Esophagus squamous epithelium (tissue), 5 donors: ENCODE measurements around the gene CEBPE. TPM values are rescaled to one million over a fixed set of nuclear protein-coding genes. Genes with fewer than 3 reads are reported as not detected.

Experiments
- DNase-seq: peaks from one replicate; lab custom pipeline; 2025; lab: John Stamatoyannopoulos, UW
- H3K27ac ChIP-seq, 4 donors: fragments of 200-600 bp; sonication (generic); one replicate each; pipeline ENCODE4 v1.5.1; 2016 to 2019; ENCODE audit warnings: mild to moderate bottlenecking in 1 of 4
- H3K27me3 ChIP-seq, 4 donors: fragments of 200-600 bp; sonication (generic); 1 replicate in 3 of 4; 2 replicates in 1 of 4; pipeline versions ENCODE4 v1.5.1 to v1.6.0; 2017 to 2021; ENCODE audit warnings: antibody characterized with exemption in 1 of 4
- H3K36me3 ChIP-seq, 3 donors: fragments of 200-600 bp; sonication (generic); one replicate each; pipeline ENCODE4 v1.5.1; 2016 to 2019
- H3K4me1 ChIP-seq, 3 donors: fragments of 200-600 bp; sonication (generic); one replicate each; pipeline ENCODE4 v1.5.1; 2017 to 2019
- H3K4me3 ChIP-seq, 4 donors: fragments of 200-600 bp; sonication (generic); 1 replicate in 3 of 4; 2 replicates in 1 of 4; pipeline ENCODE4 v1.5.1; 2016 to 2019; ENCODE audit warnings: mild to moderate bottlenecking in 2 of 4, moderate library complexity in 1 of 4
- H3K9me3 ChIP-seq, 3 donors: fragments of 200-600 bp; sonication (generic); one replicate each; pipeline ENCODE4 v1.5.1; 2016 to 2019
- POLR2A ChIP-seq, 4 donors: fragments of 450-650 bp; IDR thresholded peaks; one replicate each; pipeline ENCODE4 v1.6.1; 2017; ENCODE audit warnings: antibody characterized with exemption in 4 of 4, mild to moderate bottlenecking in 4 of 4, moderate library complexity in 3 of 4
- WGBS, 2 donors: methylation state at CpG; one replicate each; pipeline ENCODE4 v1.1.5; 2018; 5-methylcytosine and 5-hydroxymethylcytosine counted together
- intact Hi-C: fragments of 100-400 bp; cut with DNase I; formaldehyde crosslinking; loops from one replicate; pipeline ENCODE4 v1.15.0; 2022
- total RNA-seq, 4 donors: library from RNA; depleted of rRNA; stranded (reverse); fragments of >200 nt; gene quantifications; one replicate each; pipeline ENCODE4 v1.1.0, GENCODE V29; 2016
- TF ChIP-seq, protein P1 (sequence below), 6 experiments: fragments of 450-650 bp in 4 of 6; fragments of 200-600 bp in 2 of 6; sonication (generic) in 2 of 6; IDR thresholded peaks; one replicate each; pipeline ENCODE4 v1.5.1; 2016 to 2019; ENCODE audit warnings: antibody characterized with exemption in 6 of 6, mild to moderate bottlenecking in 4 of 6, moderate library complexity in 4 of 6
- donor health status: DM: yes; HTN: yes; CAD: no.

Gene CEBPE
- total RNA-seq, 4 donors from 2014 or later: not detected

DNA sequence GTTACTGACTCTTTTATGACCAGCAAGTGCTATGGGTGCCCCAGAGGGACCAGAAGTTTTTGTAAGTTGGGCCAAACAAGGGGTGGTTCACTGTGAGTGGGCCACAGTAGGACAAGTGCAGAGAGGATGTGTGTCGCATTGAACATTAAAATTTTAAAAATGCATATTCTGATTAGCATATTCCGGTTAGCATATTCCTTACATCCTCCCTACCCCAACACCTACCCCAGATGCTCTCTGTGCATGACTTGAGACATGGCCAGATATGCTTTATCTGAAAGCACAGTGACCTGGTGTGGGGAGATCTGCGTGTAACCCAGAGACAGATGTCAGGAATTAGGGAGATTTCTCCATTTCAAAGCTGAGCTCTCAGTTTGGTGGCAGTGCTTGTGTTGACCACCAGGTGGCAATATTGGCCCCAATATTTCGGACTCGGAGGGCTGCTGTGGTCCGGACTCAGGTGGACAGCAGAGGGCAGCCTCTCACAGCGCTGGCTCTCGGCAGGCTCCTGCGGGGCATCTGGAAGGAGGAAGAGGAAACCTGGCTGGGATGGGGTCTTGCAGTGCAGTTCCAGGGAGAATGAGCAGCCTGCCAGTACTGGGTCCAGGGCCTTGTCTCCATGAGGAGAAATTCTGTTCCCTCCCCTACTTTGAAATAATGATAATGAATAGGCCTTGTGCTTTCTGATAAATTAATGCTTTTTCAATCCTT is 1.6 kb upstream of the CEBPE start:
- intact Hi-C loops: loop anchor here (2.0 kb wide), 1 partner anchor 66 kb away; no protein-coding TSS in a partner anchor
- Histone ChIP-seq H3K4me3 (no peak overlapping the region), H3K27me3 (peaks cover 0 to 7% (median 0%) of the 10 kb centered on the region in 4 donors), H3K27ac (peak overlapping the region in 3 of 4 donors; percentile 18 to 54 (median 51)), H3K36me3 (no peaks in the 10 kb centered on the region), H3K9me3 (no peaks in the 10 kb centered on the region), H3K4me1 (peaks cover 0 to 40% (median 19%) of the 10 kb centered on the region in 3 donors)
- DNase-seq: peak; percentile 41
- WGBS, 2 donors: 22 to 54% methylated on average over 3 of the region's 9 CpGs
- TF ChIP-seq, protein P1, sequence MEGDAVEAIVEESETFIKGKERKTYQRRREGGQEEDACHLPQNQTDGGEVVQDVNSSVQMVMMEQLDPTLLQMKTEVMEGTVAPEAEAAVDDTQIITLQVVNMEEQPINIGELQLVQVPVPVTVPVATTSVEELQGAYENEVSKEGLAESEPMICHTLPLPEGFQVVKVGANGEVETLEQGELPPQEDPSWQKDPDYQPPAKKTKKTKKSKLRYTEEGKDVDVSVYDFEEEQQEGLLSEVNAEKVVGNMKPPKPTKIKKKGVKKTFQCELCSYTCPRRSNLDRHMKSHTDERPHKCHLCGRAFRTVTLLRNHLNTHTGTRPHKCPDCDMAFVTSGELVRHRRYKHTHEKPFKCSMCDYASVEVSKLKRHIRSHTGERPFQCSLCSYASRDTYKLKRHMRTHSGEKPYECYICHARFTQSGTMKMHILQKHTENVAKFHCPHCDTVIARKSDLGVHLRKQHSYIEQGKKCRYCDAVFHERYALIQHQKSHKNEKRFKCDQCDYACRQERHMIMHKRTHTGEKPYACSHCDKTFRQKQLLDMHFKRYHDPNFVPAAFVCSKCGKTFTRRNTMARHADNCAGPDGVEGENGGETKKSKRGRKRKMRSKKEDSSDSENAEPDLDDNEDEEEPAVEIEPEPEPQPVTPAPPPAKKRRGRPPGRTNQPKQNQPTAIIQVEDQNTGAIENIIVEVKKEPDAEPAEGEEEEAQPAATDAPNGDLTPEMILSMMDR (IDR thresholded peaks at IDR 0.05): peak; percentile 99 to 100 (median 100)
- peak in 1 of 4 donors; percentile 24 for TF ChIP-seq POLR2A (IDR thresholded peaks at IDR 0.05)

DNA sequence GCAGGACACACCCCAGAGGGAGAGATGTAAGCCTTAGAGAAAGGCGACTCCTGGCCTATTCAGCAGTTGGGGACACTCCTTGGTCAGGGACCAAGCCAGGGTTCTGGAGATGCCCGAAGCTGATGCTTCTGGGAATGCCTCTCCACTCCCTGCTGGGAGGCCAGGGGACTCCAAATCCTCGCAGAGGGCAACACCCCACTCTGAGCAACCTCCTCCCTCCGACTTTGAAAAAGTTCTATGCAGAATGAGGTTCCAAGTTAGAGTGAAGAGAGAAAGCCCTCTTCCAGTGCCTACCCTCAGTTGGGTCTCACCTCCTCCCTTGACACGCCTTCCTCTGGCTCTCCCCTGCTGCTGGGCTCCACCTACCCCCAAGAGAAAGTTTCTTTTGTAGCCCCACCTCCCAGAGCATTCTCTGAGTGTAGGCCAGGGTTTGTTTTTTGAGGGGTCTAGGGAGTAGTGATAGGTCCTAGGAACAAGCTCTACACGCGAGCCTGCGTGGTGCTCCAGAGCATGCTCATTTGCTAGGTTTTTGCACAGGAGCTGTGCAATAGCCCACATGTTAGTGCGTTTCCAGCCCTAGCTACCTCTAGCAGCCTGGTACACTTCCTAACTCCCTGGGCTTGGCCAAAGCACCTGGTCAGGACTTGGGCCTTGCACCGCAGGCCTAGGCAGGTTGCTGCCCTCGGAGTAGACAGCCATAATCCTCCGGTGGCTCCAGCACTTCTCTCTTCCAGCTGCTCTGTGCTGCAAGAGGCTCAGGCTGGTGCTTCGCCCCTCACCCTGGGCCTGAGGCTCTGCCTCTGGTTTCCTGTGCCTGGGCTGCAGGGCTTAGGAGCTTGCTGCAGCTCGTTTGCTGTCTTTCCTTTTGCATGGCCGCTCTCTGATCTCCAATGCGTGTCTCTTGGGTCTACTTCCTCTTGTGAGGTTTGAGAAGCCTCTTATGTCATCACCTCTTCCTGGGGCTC is 590 bp upstream of the CEBPE start:
- intact Hi-C loops: loop anchor here (2.0 kb wide), 1 partner anchor 67 kb away; no protein-coding TSS in a partner anchor
- WGBS, 2 donors: 48 to 72% methylated on average over 11 to 13 of the region's 16 CpGs
- H3K4me3 ChIP-seq: no peak overlapping the region
- peaks cover 0 to 40% (median 19%) of the 10 kb centered on the region in 3 donors for H3K4me1 ChIP-seq
- H3K9me3 ChIP-seq: no peaks in the 10 kb centered on the region
- H3K27me3 ChIP-seq: peaks cover 0 to 10% (median 0%) of the 10 kb centered on the region in 4 donors
- no peak for DNase-seq
- H3K27ac ChIP-seq: peak overlapping the region in 1 of 4 donors; percentile 34
- no peaks in the 10 kb centered on the region for H3K36me3 ChIP-seq
- no peak for TF ChIP-seq POLR2A (IDR thresholded peaks at IDR 0.05)
- TF ChIP-seq, protein P1 (IDR thresholded peaks at IDR 0.05): no peak

DNA sequence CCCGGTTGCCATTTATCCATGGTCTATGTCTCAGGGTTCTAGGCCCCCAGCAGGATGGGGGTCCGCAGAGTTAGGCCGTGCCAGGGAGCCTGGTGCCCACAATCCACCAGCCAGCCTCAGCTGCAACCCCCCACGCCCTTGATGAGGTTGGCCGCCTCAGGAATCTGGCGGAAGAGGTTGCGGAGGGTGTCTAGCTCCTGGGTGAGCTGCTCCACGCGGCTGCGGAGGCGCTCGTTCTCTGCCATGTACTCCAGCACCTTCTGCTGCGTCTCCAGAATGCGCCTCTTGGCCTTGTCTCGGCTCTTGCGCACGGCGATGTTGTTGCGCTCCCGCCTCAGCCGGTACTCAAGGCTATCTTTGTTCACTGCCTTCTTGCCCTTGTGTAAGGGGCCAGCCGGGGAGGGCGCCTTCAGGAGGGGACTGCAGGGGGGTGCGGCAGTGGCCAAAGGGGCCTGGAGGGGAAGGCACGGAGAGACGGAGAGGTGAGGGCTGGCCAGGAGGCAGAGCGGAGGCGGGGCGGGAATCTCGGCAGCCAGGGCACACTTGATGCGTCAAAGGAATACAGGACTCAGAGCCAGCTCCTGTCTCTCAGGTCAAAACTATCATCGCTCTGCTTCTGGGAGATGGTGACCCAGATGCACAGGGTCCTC is 1.6 kb downstream of the CEBPE start:
- WGBS, 2 donors: 91 to 100% methylated on average over 1 to 5 of the region's 32 CpGs
- H3K27me3 ChIP-seq: peaks cover 0 to 31% (median 0%) of the 10 kb centered on the region in 4 donors
- H3K27ac ChIP-seq: no peak overlapping the region
- TF ChIP-seq, protein P1 (IDR thresholded peaks at IDR 0.05): no peak
- no peak for TF ChIP-seq POLR2A (IDR thresholded peaks at IDR 0.05)
- H3K36me3 ChIP-seq: no peaks in the 10 kb centered on the region
- no peaks in the 10 kb centered on the region for H3K9me3 ChIP-seq
- intact Hi-C loops: no loop called here
- H3K4me1 ChIP-seq: peaks cover 0 to 32% (median 8%) of the 10 kb centered on the region in 3 donors
- no peak overlapping the region for H3K4me3 ChIP-seq
- DNase-seq: no peak

DNA sequence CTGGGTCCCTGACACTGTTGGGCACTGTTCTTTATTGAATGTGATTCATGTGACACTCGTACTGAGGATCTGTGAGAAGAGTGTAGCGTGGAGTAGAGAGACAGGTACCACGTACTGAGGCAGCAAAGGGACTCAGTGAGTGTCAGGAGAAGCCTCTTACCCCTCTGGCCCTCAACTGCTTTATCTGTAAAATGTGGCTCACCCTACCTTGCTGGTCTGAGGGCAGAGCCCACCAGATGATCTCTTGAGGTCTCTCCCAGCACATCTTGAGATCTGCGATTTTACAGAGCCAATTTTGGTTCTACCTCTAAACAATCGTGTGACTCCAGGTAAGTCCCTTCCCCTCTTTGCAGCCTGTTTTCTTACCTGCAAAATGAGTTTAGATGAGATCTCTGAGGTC is 3.1 kb downstream of the CEBPE start:
- WGBS, 2 donors: 71 to 87% methylated on average over 5 of the region's 5 CpGs
- intact Hi-C loops: no loop called here
- peaks cover 0 to 47% (median 0%) of the 10 kb centered on the region in 4 donors for H3K27me3 ChIP-seq
- no peaks in the 10 kb centered on the region for H3K9me3 ChIP-seq
- no peak overlapping the region for H3K27ac ChIP-seq
- TF ChIP-seq, protein P1 (IDR thresholded peaks at IDR 0.05): no peak
- TF ChIP-seq POLR2A (IDR thresholded peaks at IDR 0.05): no peak
- H3K4me1 ChIP-seq: peaks cover 0 to 23% (median under 1%) of the 10 kb centered on the region in 3 donors
- no peak overlapping the region for H3K4me3 ChIP-seq
- no peak for DNase-seq
- H3K36me3 ChIP-seq: no peaks in the 10 kb centered on the region
